ENCODE results near the gene TPSAB1.
"Not testable (repeated sequence)": the region's sequence is repeated elsewhere in the genome, so short reads cannot be mapped to it uniquely, and the experiment has no call there.

The TPSAB1 gene

DNA sequence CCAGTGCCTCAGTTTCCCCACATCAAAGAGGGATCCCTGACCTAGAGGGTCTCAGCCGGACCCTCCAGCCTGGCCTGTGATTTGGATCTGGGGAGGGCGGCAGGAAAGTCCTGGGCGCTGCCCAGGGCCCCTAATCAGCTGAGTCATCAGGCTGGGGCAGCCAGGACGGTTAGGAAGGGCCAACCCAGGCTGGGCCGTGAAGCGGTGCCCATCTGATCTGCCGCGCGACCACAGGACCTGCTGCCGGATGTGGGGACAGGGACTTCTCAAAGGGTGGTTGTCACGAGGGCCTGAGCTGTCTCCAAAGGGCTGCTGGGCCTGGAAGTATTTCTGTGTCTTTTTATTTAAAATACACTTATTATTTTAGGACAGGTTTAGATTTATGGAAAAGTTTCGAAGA, 4.4 kb downstream of the TPSAB1 start:
- in situ Hi-C loops (cut with MboI; ENCODE audit: low sequenced_read_pairs), result no loop called here

- in situ Hi-C loops (cut with MboI; ENCODE audit: low sequenced_read_pairs), result no loop called here
Observed at GRCh38 chr16:1245452-1246020, 5.0 kb downstream of the TPSAB1 start.

DNA sequence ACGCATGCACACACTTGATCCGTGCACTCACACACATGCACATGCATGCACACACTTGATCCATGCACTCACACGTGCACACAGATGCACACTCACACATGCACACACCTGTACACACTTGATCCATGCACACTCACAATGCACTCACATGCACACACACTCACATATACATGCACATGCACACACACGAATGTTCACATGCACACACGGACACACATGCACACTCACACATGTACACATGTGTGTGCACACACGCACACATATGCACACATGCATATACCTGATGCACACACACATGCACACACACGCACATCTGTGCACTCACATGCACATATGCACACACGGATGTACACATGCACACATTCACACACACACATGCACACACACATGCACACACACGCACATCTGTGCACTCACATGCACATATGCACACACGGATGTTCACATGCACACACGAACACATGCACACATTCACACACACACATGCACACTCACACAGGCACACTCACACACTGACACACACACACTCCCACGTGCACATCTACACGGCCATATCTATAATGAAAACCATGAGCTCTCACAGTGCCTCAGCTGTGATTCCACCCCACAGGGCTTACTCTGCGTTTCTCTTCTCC, 7.5 kb downstream of the TPSAB1 start:
- in situ Hi-C loops (cut with MboI; ENCODE audit: low sequenced_read_pairs), result not testable (repeated sequence)

DNA sequence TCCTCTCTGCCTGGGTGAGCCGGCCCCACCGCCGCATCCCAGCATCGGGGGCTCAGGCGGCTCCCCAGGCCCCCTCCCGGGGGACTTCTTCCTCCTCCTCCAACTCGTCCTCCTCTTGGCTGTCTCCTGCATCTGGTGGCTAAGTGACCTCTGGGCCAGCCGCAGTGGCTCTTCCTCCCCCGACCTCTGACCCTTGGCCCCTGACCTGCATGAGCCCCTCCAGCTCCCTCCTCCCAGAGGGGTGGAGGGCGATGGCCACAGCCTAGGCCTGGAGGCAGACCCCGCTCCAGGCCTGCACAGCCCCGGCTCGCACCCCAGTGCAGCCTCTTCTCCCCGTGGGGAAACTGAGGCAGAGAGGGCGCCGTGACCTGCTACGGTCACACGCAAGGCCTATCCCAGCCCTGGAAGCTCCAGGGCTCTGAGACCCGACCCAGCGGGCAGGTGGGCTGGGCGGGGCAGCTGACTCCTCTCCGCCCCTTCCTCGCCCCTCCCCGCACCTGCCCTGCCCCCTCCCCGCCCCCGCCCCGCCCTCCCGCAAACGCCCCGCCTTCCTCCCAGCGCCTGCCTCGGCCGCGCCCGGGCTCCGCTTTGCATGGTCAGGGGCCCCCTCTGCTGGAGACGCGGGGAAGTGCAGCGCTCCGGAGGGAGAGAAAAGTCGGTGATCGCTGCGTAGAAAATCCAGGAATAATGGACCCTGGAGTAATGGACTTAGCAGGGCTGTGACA, 8.7 kb downstream of the TPSAB1 start:
- in situ Hi-C loops (cut with MboI; ENCODE audit: low sequenced_read_pairs), result not testable (repeated sequence)

GRCh38 chr16:1253701-1254364, 13.3 kb downstream of the TPSAB1 start:
- in situ Hi-C loops (cut with MboI; ENCODE audit: low sequenced_read_pairs), result not testable (repeated sequence)

GRCh38 chr16:1254821-1255220, 14.3 kb downstream of the TPSAB1 start:
- in situ Hi-C loops (cut with MboI; ENCODE audit: low sequenced_read_pairs), result not testable (repeated sequence)

- in situ Hi-C loops (cut with MboI; ENCODE audit: low sequenced_read_pairs), result not testable (repeated sequence)
Observed at GRCh38 chr16:1255276-1256122, 15.0 kb downstream of the TPSAB1 start, which contains the start of gene TPSD1. TSS of gene TPSD1 (plus strand) at chr16:1256069. CDS start at chr16:1256281, 212 bp downstream.

DNA sequence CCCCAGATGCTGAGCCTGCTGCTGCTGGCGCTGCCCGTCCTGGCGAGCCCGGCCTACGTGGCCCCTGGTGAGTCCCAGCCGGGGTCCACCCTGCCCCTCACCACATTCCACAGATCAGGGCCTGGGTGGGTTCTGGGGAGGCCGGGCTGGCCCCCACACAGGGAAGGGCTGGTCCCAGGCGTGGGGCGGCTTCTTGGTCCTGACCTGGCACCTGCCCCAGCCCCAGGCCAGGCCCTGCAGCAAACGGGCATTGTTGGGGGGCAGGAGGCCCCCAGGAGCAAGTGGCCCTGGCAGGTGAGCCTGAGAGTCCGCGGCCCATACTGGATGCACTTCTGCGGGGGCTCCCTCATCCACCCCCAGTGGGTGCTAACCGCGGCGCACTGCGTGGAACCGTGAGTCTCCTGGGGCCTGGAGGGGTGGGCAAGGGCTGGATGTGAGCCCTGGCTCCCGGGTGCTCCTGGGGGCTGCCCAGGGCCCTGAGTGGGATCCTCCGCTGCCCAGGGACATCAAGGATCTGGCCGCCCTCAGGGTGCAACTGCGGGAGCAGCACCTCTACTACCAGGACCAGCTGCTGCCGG, 15.9 kb downstream of the TPSAB1 start:
- in situ Hi-C loops (cut with MboI; ENCODE audit: low sequenced_read_pairs), result not testable (repeated sequence)

DNA sequence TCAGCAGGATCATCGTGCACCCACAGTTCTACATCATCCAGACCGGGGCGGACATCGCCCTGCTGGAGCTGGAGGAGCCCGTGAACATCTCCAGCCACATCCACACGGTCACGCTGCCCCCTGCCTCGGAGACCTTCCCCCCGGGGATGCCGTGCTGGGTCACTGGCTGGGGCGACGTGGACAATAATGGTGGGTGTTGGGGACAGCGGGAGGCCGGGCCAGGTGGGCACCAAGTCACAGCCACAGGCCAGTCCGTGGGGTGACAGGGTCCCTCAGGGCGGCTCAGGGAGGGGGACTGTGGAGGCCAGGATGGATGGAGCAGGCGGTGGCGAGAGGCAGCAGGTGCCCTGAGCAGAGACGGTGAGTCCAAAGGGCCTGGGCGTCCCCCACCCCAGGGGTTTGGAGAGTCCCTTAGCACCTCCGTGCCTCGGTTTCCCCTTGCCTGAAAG, 16.4 kb downstream of the TPSAB1 start:
- in situ Hi-C loops (cut with MboI; ENCODE audit: low sequenced_read_pairs), result no loop called here

GRCh38 chr16:1257561-1258224, 17.2 kb downstream of the TPSAB1 start:
- in situ Hi-C loops (cut with MboI; ENCODE audit: low sequenced_read_pairs), result no loop called here

- in situ Hi-C loops (cut with MboI; ENCODE audit: low sequenced_read_pairs), result no loop called here
Observed at GRCh38 chr16:1258225-1258600, 17.7 kb downstream of the TPSAB1 start.

- in situ Hi-C loops (cut with MboI; ENCODE audit: low sequenced_read_pairs), result no loop called here
Observed at GRCh38 chr16:1258906-1259759, 18.6 kb downstream of the TPSAB1 start.

DNA sequence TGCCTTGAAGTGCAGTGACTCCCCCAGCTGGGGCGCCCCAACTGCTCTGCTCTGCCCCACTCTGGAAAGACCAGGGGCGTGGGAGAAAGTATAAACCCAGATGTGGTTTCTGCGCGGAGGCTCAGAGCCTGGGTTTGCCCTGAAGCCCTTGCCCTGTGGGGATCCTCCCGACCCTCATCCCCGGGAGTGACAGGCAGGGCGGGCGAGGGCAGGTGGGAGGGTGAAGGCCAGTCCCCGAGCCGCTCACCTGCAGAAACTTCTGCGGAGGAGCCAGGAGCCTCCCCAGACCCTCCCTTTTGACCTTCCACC, 19.2 kb downstream of the TPSAB1 start:
- in situ Hi-C loops (cut with MboI; ENCODE audit: low sequenced_read_pairs), result no loop called here

- in situ Hi-C loops (cut with MboI; ENCODE audit: low sequenced_read_pairs), result no loop called here
Observed at GRCh38 chr16:1260101-1260680, 19.7 kb downstream of the TPSAB1 start.

DNA sequence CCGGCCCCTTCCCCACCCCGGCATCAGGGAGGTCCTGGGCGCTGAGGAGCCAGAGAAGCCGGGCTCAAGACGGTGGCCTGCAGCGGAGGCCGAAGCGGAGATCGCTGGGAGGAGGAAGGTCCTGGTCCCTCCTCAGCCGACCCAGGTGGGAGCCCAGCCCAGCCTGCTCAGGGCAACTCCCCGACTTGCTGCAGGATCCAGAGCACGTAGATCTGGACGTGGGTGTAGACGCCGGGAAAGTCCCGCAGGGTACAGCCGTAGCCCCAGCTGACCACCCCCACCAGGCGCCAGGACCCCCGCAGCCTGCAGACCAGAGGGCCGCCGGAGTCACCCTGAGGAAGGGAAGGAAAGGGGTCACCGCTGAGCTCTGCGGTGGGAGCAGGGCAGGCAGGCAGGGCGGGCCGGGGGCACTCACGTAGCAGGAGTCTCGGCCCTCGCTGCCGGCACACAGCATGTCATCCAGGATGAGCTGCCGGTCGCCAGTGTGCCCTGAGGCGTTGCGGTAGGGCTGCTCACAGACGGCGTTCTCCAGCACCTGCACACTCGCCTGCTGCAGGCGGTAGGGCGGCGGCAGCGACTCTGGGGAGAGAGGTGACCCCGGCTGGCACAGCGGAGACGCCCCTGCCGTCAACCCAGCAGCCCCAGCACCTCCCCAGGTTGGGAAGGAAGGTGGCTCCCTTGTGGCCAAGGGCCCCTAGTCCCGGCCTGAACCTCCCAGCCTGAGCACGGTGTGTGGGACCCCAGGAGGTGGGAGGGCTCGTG, 20.8 kb downstream of the TPSAB1 start:
- in situ Hi-C loops (cut with MboI; ENCODE audit: low sequenced_read_pairs), result no loop called here

DNA sequence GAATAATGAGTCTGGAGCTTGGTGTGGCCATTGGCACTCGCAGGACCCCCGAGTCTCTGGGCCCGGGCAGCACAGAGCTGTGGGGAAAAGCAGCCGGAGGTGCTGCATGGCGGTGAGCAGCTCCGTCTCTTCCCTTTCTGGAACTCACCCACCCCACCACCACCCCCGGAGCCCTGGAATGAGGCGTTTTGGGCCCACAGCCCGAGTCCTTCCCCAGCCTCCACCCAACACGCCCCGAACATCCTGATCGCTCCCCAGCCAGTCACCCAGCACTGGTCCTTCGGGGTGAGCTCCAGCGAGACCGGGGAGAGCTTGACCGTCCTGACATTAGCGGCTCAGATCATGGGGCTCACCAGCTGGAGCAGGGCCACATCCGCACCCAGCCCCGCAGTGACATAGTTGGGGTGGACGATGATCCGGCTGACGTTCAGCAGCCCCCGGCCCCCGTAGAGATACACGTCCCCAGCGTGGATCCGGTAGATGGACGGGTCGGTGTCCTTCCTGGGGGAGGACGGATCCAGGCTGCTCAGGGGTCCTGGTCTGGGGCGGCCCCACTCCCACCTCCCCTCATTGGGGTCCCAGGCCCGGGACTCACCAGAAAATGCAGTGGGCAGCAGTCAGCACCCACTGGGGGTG, 21.8 kb downstream of the TPSAB1 start:
- in situ Hi-C loops (cut with MboI; ENCODE audit: low sequenced_read_pairs), result no loop called here

GRCh38 chr16:1262846-1263221, 22.3 kb downstream of the TPSAB1 start:
- in situ Hi-C loops (cut with MboI; ENCODE audit: low sequenced_read_pairs), result no loop called here

All from hTERT RPE-1 (cell line).